GOT3 (cell line): ENCODE results near the gene CAMK2D.

Experiments used
- DNase-seq: peaks from one replicate; lab custom pipeline; 2025; ENCODE audit warnings: mixed read lengths; lab: John Stamatoyannopoulos, UW

Gene CAMK2D

GRCh38 chr4:113524096-113524495 is 237.4 kb downstream of the CAMK2D start:
- no peak for DNase-seq

DNA sequence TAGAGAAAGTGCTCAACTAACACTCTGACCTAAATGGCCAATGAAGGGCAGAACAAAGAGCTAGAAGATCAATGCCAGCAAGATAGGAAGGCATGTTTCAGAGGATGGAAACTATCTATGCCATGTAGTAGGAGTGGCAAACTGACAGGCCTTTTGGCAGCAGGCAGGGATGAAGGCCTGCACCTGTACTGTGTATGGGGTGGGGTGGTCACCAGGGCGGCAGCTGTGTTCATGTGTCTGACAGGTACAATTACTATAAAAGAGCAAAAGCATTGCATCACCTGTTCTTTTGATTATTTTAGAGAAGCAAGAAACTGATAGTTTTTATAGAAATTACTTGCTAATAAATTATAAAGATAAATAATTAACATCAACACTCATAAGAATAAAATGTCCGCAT is 239.1 kb downstream of the CAMK2D start:
- no peak for DNase-seq

DNA sequence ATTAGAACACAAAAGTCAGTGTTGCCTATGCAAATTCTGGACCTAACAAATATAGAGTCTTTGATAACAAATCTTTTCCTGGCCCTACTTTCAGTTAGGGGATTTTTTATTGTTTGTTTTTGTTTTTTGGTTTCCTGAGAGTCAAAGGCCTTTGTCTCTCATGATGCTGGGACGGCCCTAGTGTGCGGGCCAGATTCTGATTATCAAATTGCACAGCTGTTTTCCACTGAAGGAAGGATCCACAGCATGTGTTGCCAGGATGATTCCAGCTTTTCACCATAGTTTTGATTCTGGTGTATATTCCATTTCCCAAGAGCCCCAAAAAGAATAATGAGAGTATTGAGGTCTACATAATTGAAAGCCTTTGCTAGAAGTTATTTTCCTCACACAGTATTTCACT is 248.2 kb downstream of the CAMK2D start:
- no peak for DNase-seq

GRCh38 chr4:113512880-113513279 is 248.7 kb downstream of the CAMK2D start:
- no peak for DNase-seq

GRCh38 chr4:113511944-113512343 is 249.6 kb downstream of the CAMK2D start:
- DNase-seq = no peak

DNA sequence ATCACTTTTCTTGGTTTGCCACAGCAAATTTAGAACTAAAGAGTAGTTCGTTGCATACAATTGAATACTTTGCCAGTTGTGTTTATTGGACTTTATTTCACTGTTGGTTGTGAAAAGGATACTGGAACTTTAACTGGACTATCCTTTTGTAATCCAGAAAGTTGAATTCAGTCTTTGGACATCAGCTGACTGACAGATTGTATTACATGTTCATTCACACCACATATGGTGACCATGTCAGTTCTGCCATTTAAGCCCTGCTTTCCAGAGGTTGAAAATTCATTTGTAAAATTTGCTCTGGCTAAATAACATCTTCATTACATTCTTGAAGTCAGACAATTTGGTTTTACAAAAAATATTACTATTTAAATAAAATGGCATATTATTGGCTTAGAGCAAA is 251.7 kb downstream of the CAMK2D start:
- DNase-seq = no peak

- DNase-seq = no peak
Measured at GRCh38 chr4:113505044-113505443, 256.5 kb downstream of the CAMK2D start.

- DNase-seq = no peak
Measured at GRCh38 chr4:113504422-113504821, 257.1 kb downstream of the CAMK2D start.

DNA sequence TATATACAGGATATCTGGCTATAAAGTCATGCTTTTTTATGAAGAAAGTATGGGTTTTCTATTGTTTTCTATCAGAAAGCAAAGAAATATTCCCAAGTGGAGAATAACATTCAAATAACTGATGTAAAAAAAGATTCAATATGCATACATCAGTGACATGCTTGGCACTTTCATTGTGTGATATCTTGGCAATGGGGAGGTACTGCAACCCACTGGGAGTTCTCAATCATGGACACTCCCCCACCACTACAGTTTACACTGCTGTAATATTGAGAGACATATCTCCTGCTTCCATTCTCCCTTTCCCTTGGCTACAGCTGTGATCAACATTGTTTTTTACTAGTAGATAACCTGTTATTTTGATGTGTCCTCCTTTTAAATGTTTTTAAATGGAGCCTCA is 257.8 kb downstream of the CAMK2D start:
- DNase-seq = no peak

- DNase-seq = no peak
Measured at GRCh38 chr4:113502906-113503305, 258.6 kb downstream of the CAMK2D start.

DNA sequence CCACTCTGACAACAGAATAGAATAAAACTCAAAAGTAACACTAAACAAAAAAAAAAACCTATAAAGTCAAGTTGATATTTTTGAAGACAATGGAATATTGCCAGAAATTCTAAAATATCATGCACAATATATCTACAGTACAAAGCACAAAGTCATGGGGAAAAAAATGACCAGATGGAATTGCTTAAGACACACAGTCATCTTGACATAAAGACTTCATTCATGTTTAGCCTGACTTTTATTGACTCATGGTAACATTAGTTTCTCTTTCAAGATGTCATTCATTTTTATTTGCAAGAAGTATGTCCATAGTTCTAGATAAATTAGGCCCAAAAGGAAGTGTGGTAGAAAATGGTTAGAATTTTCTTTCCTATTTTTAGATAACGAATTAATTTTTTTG is 259.1 kb downstream of the CAMK2D start:
- no peak for DNase-seq

DNA sequence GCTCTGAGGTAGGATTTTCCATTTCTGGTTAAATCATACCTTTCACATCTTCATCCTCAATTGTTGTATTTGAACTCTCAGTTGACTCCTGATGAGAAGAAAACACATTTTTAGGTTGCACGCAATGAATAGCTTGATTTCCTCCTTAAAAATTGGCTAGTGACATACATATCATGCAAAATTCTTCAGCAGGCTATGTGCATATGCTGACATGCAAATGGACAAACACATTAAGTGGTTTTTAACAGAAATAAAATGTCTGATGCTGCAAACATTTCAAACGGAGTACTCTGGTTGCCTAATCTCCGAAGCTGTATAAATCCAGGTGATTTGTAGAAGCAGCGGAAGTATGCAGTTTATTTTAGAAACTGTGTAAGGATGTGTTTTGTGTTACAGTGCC is 261.1 kb downstream of the CAMK2D start:
- DNase-seq = no peak

GRCh38 chr4:113499696-113500095 is 261.8 kb downstream of the CAMK2D start:
- no peak for DNase-seq

DNA sequence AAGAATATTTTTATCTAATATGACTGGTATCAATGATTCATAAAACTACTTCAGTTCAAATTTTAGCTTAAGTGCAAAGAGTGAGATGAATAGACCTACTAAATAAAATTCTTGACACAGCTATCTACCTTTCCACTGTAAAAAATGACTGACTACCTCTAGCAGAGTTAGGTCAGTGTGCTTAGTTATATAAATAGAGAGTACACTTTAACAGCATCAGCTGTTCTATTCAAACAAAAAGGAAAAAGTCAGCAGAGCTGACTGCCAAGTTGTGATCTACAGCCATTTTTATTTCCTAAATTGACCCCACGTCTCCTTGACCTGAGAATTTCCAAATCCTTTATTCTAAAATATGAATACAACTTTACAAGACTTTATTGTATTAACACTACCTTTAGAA is 262.4 kb downstream of the CAMK2D start:
- DNase-seq = no peak

GRCh38 chr4:113497154-113497884 is 264.2 kb downstream of the CAMK2D start:
- no peak for DNase-seq

DNA sequence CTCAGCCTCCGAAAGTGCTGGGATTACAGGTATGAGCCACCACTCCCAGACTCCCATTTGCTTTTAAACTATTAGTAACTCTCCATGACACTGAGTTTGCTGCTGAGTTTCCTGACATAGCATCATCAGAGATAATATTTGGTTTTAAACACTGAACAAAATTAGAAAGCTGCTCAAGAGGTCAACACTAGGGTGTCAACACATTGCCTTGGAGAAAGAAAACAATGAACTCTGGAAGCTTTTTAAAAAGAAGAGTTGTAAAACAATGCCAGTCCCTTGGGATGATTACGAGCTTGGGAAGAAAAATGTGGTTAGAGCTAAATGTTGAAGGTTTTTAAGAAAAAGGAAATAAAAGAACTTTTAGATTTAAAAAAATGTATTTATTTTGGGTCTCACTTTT is 264.8 kb downstream of the CAMK2D start:
- no peak for DNase-seq

DNA sequence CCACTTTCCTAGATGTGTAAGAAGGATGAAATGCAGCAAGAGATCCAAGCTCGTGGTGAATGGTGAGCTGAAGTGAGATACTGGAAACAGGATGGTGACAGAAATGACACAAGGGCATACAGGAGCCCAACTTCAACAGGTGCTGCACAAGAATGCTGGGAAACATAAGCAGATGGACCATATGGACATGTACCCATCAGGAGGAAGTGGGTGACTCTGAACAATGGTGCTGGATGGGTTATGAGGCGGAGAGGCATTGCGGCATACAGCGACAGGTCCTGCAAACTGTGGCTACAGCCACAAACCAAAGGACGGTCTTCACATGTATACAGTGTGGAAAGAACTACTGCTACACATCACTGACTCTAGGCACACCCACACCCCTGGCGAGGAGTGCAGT is 265.7 kb downstream of the CAMK2D start:
- no peak for DNase-seq

GRCh38 chr4:113483131-113483530 is 278.4 kb downstream of the CAMK2D start:
- no peak for DNase-seq

GRCh38 chr4:113482325-113482724 is 279.2 kb downstream of the CAMK2D start:
- DNase-seq = no peak

DNA sequence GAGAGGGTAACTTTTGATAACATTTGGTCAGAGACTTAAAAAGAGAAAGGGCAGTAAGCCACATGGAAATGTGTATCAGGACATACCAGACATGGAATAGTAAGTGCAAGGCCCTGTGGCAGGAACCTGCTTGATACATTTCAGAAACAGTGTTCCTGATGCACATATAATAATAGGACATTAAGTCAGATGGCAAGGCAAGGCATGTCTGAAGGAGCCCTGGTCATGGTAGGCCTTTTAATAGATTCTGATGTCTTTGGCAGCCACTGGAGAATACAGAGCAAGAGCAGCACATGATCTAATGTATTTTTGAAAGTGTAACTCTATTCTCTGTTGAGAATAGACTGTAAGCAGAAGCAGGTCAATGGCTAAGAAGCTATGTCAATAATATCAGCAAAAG is 279.7 kb downstream of the CAMK2D start:
- no peak for DNase-seq

DNA sequence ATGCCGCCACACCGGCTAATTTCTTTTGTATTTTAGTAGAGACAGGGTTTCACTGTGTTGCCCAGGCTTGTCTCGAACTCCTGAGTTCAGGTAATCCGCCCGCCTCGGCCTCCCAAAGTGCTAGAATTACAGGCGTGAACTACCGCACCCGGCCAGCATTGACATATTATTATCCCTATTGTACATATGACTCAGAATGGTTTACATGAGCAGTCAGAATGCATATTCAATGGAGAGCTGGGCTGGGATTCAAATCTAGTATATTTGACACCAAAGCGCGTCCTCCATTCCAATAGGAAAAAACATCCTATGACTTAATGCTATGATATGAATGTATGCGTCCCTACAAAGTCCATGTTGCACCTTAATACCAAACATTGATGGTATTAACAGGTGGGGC is 281.4 kb downstream of the CAMK2D start:
- no peak for DNase-seq

DNA sequence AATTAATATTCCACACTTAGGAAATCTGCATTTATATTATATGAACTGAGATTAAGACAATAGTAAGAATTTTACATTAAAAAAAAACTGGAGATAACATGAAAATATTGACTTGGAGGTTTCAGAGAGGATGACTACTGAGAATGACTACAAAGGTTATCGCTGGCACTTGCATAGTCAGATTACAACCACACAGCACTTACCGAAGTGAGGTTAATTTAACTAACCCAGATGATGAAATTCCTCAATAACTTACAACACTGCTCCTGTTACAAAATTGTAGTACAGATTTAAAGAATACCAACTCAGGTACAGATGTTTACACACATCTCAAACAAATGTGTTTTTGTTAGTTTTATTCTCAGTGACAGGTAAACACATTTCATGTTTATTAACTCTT is 283.5 kb downstream of the CAMK2D start:
- DNase-seq = no peak

- no peak for DNase-seq
Measured at GRCh38 chr4:113476800-113477199, 284.7 kb downstream of the CAMK2D start.

- DNase-seq = no peak
Measured at GRCh38 chr4:113474017-113474416, 287.5 kb downstream of the CAMK2D start.
